ENCODE measurements around the gene IFT20. TPM values are rescaled to one million over a fixed set of nuclear protein-coding genes. Genes with fewer than 3 reads are reported as not detected.

The IFT20 gene
- total and polyA plus RNA-seq, 10 of the 15 experiments (the other 5 are each of a cell fraction or from before 2014, with no cell fraction given), result 9.4 to 38.2 (median 19.1) TPM

DNA sequence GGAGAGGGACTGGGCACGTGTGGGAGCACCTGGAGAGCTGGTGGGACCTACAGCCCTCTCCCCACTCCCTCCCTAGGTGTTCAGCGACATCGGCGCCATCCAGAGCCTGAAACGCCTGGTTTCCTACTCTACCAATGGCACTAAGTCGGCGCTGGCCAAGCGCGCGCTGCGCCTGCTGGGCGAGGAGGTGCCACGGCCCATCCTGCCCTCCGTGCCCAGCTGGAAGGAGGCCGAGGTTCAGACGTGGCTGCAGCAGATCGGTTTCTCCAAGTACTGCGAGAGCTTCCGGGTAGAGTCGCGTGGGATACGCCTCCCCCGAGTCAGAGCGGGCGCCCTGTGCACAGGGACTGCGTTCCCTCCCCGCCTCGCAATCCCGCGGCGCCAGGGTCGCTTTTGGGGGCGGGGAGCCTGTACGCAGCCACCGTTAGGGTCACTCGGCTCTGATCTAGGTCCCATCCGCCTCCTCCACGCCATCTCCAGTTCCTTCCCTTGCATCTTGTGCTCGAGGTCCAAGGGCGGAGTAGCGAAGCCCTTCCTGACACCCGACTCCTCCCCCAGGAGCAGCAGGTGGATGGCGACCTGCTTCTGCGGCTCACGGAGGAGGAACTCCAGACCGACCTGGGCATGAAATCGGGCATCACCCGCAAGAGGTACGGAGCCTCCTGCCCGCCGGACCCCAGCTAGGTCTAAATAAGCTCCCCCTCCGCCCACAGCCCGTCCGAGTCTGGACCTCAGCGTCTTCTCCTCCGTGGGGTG, 49.2 kb upstream of the IFT20 start:
- ChIA-PET POLR2A (no interaction called here), SMC1A (ENCODE audit: uncharacterized antibody, unreplicated experiment) (interaction anchor here (1.0 kb wide), 1 partner anchor 153 kb away, joined by 3 read pairs; no protein-coding TSS in a partner anchor), CTCF (interaction anchor here (1.7 to 3.6 kb wide), 2 partner anchors 26 to 32 kb away, joined by 4 to 14 read pairs; no protein-coding TSS in a partner anchor), RAD21 (ENCODE audit: unreplicated experiment) (no interaction called here)
- intact Hi-C loops (cut with micrococcal nuclease; ENCODE audit: unreplicated experiment) (loop anchor here (5.0 kb wide), 1 partner anchor 98 kb away; no protein-coding TSS in a partner anchor), in situ Hi-C loops (cut with MboI) (no loop called here)
- Histone ChIP-seq H3K79me2 (ENCODE audit: control insufficient read depth, insufficient read depth, low read length) (peaks cover 2% of the 10 kb centered on the region; the same call in 1 of the 2 replicates), H3K27me3 (replicated peaks in 1 of 2; ENCODE audit: control insufficient read depth in 2 of 2, insufficient read depth in 2 of 2, low read length in 1 of 2) (no peaks in the 10 kb centered on the region; a peak in 2 of 4 replicates), H3K4me2 (ENCODE audit: control insufficient read depth, insufficient read depth) (peak overlapping the region; percentile 82), H3K27ac (ENCODE audit: control insufficient read depth, insufficient read depth) (0 out of 2 replicates have a peak overlapping the region, but pooled peaks have one; percentile 1), H3K36me3 (ENCODE audit: control insufficient read depth in 2 of 2, insufficient read depth in 2 of 2, low read length in 1 of 2) (0 out of 4 replicates have a peak, but pooled peaks cover 0 to 3% of the 10 kb centered on the region in 2 experiments), H3K9ac (ENCODE audit: control insufficient read depth, insufficient read depth, low read length) (peak overlapping the region; percentile 58), H3K4me3 (peak overlapping the region; percentile 65), H4K20me1 (ENCODE audit: control insufficient read depth, insufficient read depth) (no peaks in the 10 kb centered on the region), H3K4me1 (ENCODE audit: control insufficient read depth, insufficient read depth, low read length) (no peaks in the 10 kb centered on the region), H2AFZ (ENCODE audit: control insufficient read depth, low read depth, low read length) (peak overlapping the region; percentile 61), H3K9me3 (replicated peaks; ENCODE audit: control insufficient read depth, insufficient read depth, low read length) (no peaks in the 10 kb centered on the region)
- WGBS (ENCODE audit: insufficient coverage, insufficient replicate concordance, low lambda C conversion rate, missing lambda C conversion rate), result 2% methylated on average over 56 of the region's 56 CpGs
- DNase-seq (ENCODE audit: low read depth, low spot score) (no peak), FAIRE-seq (peak; percentile 62), ATAC-seq (peak; percentile 90)
- BruUV-seq (replicated peaks), result no TSS peak
- TF ChIP-seq ATF7 (IDR thresholded peaks at IDR 0.05; ENCODE audit: low read depth) (no peak), ZNF622 (IDR thresholded peaks at IDR 0.05) (no peak), ASH2L (IDR thresholded peaks at IDR 0.05; ENCODE audit: borderline replicate concordance, low read depth) (no peak), POLR2AphosphoS5 (IDR thresholded peaks at IDR 0.05; ENCODE audit: low read length) (peak; percentile 79), POLR2A (IDR thresholded peaks at IDR 0.05; ENCODE audit: low read depth, low read length) (peak; percentile 91), BHLHE40 (IDR thresholded peaks at IDR 0.05; ENCODE audit: borderline replicate concordance in 1 of 2, low read depth in 2 of 2, low read length in 1 of 2) (0 out of 4 replicates have a peak, but pooled peaks of 1 of the 2 experiments have one; percentile 15), RUNX3 (IDR thresholded peaks at IDR 0.05; ENCODE audit: low read length) (0 out of 2 replicates have a peak, but pooled peaks have one; percentile 1), YY1 (IDR thresholded peaks at IDR 0.05; ENCODE audit: low read depth, low read length) (peak; percentile 12; the same call in 1 of the 2 replicates), CBFB (IDR thresholded peaks at IDR 0.05; ENCODE audit: low read depth) (peak; percentile 32; the same call in 1 of the 2 replicates), EGR1 (IDR thresholded peaks at IDR 0.05; ENCODE audit: borderline replicate concordance in 1 of 2, low read depth in 2 of 2, low read length in 2 of 2) (peak in 1 of 2 experiments; percentile 8; a peak in 2 of 3 replicates), SMAD5 (IDR thresholded peaks at IDR 0.05; ENCODE audit: low read depth) (peak; percentile 61; the same call in 1 of the 2 replicates), TCF3 (IDR thresholded peaks at IDR 0.05; ENCODE audit: borderline replicate concordance, insufficient read depth, low read depth, low read length) (0 out of 2 replicates have a peak, but pooled peaks have one; percentile 15), CEBPB (IDR thresholded peaks at IDR 0.05; ENCODE audit: borderline replicate concordance in 1 of 2, low read depth in 2 of 2, low read length in 2 of 2) (no peak), NBN (IDR thresholded peaks at IDR 0.05) (no peak), NR2C2 (IDR thresholded peaks at IDR 0.05; ENCODE audit: borderline replicate concordance, control insufficient read depth, insufficient read length, low read depth) (no peak)
- TF ChIP-seq, protein P1, sequence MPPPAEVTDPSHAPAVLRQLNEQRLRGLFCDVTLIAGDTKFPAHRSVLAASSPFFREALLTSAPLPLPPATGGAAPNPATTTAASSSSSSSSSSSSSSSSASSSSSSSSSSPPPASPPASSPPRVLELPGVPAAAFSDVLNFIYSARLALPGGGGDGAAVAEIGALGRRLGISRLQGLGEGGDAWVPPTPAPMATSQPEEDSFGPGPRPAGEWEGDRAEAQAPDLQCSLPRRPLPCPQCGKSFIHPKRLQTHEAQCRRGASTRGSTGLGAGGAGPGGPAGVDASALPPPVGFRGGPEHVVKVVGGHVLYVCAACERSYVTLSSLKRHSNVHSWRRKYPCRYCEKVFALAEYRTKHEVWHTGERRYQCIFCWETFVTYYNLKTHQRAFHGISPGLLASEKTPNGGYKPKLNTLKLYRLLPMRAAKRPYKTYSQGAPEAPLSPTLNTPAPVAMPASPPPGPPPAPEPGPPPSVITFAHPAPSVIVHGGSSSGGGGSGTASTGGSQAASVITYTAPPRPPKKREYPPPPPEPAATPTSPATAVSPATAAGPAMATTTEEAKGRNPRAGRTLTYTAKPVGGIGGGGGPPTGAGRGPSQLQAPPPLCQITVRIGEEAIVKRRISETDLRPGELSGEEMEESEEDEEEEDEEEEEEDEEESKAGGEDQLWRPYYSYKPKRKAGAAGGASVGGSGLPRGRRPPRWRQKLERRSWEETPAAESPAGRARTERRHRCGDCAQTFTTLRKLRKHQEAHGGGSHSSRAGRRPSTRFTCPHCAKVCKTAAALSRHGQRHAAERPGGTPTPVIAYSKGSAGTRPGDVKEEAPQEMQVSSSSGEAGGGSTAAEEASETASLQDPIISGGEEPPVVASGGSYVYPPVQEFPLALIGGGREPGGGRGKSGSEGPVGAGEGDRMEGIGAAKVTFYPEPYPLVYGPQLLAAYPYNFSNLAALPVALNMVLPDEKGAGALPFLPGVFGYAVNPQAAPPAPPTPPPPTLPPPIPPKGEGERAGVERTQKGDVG (CRISPR knock-in tag; IDR thresholded peaks at IDR 0.05), result no peak
- TF ChIP-seq, protein P2, sequence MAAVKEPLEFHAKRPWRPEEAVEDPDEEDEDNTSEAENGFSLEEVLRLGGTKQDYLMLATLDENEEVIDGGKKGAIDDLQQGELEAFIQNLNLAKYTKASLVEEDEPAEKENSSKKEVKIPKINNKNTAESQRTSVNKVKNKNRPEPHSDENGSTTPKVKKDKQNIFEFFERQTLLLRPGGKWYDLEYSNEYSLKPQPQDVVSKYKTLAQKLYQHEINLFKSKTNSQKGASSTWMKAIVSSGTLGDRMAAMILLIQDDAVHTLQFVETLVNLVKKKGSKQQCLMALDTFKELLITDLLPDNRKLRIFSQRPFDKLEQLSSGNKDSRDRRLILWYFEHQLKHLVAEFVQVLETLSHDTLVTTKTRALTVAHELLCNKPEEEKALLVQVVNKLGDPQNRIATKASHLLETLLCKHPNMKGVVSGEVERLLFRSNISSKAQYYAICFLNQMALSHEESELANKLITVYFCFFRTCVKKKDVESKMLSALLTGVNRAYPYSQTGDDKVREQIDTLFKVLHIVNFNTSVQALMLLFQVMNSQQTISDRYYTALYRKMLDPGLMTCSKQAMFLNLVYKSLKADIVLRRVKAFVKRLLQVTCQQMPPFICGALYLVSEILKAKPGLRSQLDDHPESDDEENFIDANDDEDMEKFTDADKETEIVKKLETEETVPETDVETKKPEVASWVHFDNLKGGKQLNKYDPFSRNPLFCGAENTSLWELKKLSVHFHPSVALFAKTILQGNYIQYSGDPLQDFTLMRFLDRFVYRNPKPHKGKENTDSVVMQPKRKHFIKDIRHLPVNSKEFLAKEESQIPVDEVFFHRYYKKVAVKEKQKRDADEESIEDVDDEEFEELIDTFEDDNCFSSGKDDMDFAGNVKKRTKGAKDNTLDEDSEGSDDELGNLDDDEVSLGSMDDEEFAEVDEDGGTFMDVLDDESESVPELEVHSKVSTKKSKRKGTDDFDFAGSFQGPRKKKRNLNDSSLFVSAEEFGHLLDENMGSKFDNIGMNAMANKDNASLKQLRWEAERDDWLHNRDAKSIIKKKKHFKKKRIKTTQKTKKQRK (IDR thresholded peaks at IDR 0.05; ENCODE audit: low read depth, low read length), result no peak
